WTC11 (cell line): ENCODE data around the gene F8. TPM values are rescaled to one million over a fixed set of nuclear protein-coding genes. Genes with fewer than 3 reads are reported as not detected.

Experiments
- ATAC-seq: fragments of 200-7000 bp; cut with Tn5 transposase; 2 replicates; pipeline ENCODE4 v1.10.0; 2021; ENCODE audit warnings: mild to moderate bottlenecking, moderate library complexity
- CTCF ChIA-PET: fragments of 300-600 bp; sonication (Branson Sonifier 250); formaldehyde crosslinking; loops from one replicate; lab custom pipeline; 2021; ENCODE audit warnings: antibody characterized with exemption; lab: Charles Lee
- POLR2A ChIA-PET: fragments of 350-600 bp; sonication (Branson Sonifier 250); formaldehyde crosslinking; loops from one replicate; lab custom pipeline; 2021; ENCODE audit warnings: antibody characterized with exemption; lab: Charles Lee
- DNase-seq: peaks from one replicate; pipeline ENCODE4 v3.0.0; 2021; ENCODE audit warnings: low spot score
- H3K27ac Mint-ChIP-seq: 2 replicates; pipeline ENCODE4 v1.8.0; 2021; ENCODE audit warnings: mixed read lengths
- H3K27me3 Mint-ChIP-seq: 2 replicates; pipeline ENCODE4 v1.8.0; 2021; ENCODE audit warnings: low read depth, mild to moderate bottlenecking, moderate library complexity, mixed read lengths
- H3K36me3 Mint-ChIP-seq: 2 replicates; pipeline ENCODE4 v1.8.0; 2021; ENCODE audit warnings: mixed read lengths
- H3K4me1 Mint-ChIP-seq: 2 replicates; pipeline ENCODE4 v1.8.0; 2022; ENCODE audit warnings: mixed read lengths
- H3K4me3 Mint-ChIP-seq: 2 replicates; pipeline ENCODE4 v1.8.0; 2021; ENCODE audit warnings: mild to moderate bottlenecking, moderate library complexity, mixed read lengths
- H3K9me3 Mint-ChIP-seq: 2 replicates; pipeline ENCODE4 v1.8.0; 2021; ENCODE audit warnings: mixed read lengths
- ATF1 ChIP-seq: sonication (generic); formaldehyde crosslinking; IDR thresholded peaks from 2 replicates; pipeline ENCODE4 v1.8.1; 2023; ENCODE audit warnings: mild to moderate bottlenecking, moderate library complexity, missing genetic modification reagents
- EMX1 ChIP-seq: fragments of 250-450 bp; sonication (Bioruptor Pico); IDR thresholded peaks from 2 replicates; pipeline ENCODE4 v1.8.0; 2021; ENCODE audit warnings: mild to moderate bottlenecking
- FOXP1 ChIP-seq: sonication (generic); formaldehyde crosslinking; IDR thresholded peaks from 2 replicates; pipeline ENCODE4 v1.8.0; 2022; ENCODE audit warnings: missing genetic modification reagents, mild to moderate bottlenecking, moderate library complexity, borderline replicate concordance
- KAT7 ChIP-seq: sonication (generic); formaldehyde crosslinking; IDR thresholded peaks from 2 replicates; pipeline ENCODE4 v1.8.1; 2023; ENCODE audit warnings: missing genetic modification reagents, mild to moderate bottlenecking, borderline replicate concordance
- NFE2L1 ChIP-seq: sonication (generic); formaldehyde crosslinking; IDR thresholded peaks from 2 replicates; pipeline ENCODE4 v1.8.1; 2023; ENCODE audit warnings: missing genetic modification reagents
- TEAD1 ChIP-seq: sonication (generic); formaldehyde crosslinking; IDR thresholded peaks from 2 replicates; pipeline ENCODE4 v1.8.0; 2022; ENCODE audit warnings: mild to moderate bottlenecking, missing genetic modification reagents
- TEAD4 ChIP-seq: sonication (generic); formaldehyde crosslinking; IDR thresholded peaks from 2 replicates; pipeline ENCODE4 v1.8.0; 2022; ENCODE audit warnings: mild to moderate bottlenecking, missing genetic modification reagents
- TP53 ChIP-seq: sonication (generic); formaldehyde crosslinking; IDR thresholded peaks from 2 replicates; pipeline ENCODE4 v1.8.1; 2023; ENCODE audit warnings: mild to moderate bottlenecking, missing genetic modification reagents
- ZNF219 ChIP-seq: sonication (generic); formaldehyde crosslinking; IDR thresholded peaks from 2 replicates; pipeline ENCODE4 v1.8.0; 2023; ENCODE audit warnings: missing genetic modification reagents, mild to moderate bottlenecking, borderline replicate concordance
- ZNF416 ChIP-seq: fragments of 250-450 bp; sonication (Bioruptor Pico); IDR thresholded peaks from 2 replicates; pipeline ENCODE4 v1.9.0; 2021; ENCODE audit warnings: mild to moderate bottlenecking, inconsistent platforms
- total RNA-seq: library from RNA; stranded (reverse); gene quantifications from 3 replicates; pipeline ENCODE4 v1.2.3, GENCODE V29; 2021
- TF ChIP-seq, protein P1 (sequence below): sonication (generic); formaldehyde crosslinking; IDR thresholded peaks from 2 replicates; pipeline ENCODE4 v1.8.0; 2022; ENCODE audit warnings: mild to moderate bottlenecking, missing genetic modification reagents
- TF ChIP-seq, protein P2 (sequence below): sonication (generic); formaldehyde crosslinking; IDR thresholded peaks from 2 replicates; pipeline ENCODE4 v1.8.0; 2022; ENCODE audit warnings: mild to moderate bottlenecking, missing genetic modification reagents
- TF ChIP-seq, protein P3 (sequence below): sonication (generic); formaldehyde crosslinking; IDR thresholded peaks from 2 replicates; pipeline ENCODE4 v1.8.1; 2023; ENCODE audit warnings: mild to moderate bottlenecking, missing genetic modification reagents, moderate library complexity
- TF ChIP-seq, protein P4 (sequence below): sonication (generic); formaldehyde crosslinking; IDR thresholded peaks from 2 replicates; pipeline ENCODE4 v1.8.1; 2023; ENCODE audit warnings: mild to moderate bottlenecking, missing genetic modification reagents, moderate library complexity
- TF ChIP-seq, protein P5 (sequence below): fragments of 250-450 bp; sonication (Bioruptor Pico); IDR thresholded peaks from 2 replicates; pipeline ENCODE4 v1.9.0; 2021; ENCODE audit warnings: mild to moderate bottlenecking
- TF ChIP-seq, protein P6 (sequence below): sonication (generic); formaldehyde crosslinking; IDR thresholded peaks from 2 replicates; pipeline ENCODE4 v1.8.1; 2022; ENCODE audit warnings: mild to moderate bottlenecking, missing genetic modification reagents, moderate library complexity, borderline replicate concordance
- TF ChIP-seq, protein P7 (sequence below): sonication (generic); formaldehyde crosslinking; IDR thresholded peaks from 2 replicates; pipeline ENCODE4 v1.8.0; 2022; ENCODE audit warnings: mild to moderate bottlenecking, missing genetic modification reagents
- TF ChIP-seq, protein P8 (sequence below): fragments of 250-450 bp; sonication (Bioruptor Pico); IDR thresholded peaks from 2 replicates; pipeline ENCODE4 v1.8.0; 2021; ENCODE audit warnings: mild to moderate bottlenecking
- TF ChIP-seq, protein P9 (sequence below): sonication (generic); formaldehyde crosslinking; conservative IDR thresholded peaks from 2 replicates; pipeline ENCODE4 v1.8.1; 2023; ENCODE audit warnings: mild to moderate bottlenecking, low read depth, missing genetic modification reagents, moderate library complexity
- TF ChIP-seq, protein P10 (sequence below): sonication (generic); formaldehyde crosslinking; IDR thresholded peaks from 2 replicates; pipeline ENCODE4 v1.8.1; 2022; ENCODE audit warnings: missing genetic modification reagents, borderline replicate concordance
- TF ChIP-seq, protein P11 (sequence below): sonication (generic); formaldehyde crosslinking; IDR thresholded peaks from 2 replicates; pipeline ENCODE4 v1.8.1; 2023; ENCODE audit warnings: mild to moderate bottlenecking, moderate library complexity, missing genetic modification reagents

F8 gene
- total RNA-seq, 1 experiment from 2014 or later, result 1.6 TPM

DNA sequence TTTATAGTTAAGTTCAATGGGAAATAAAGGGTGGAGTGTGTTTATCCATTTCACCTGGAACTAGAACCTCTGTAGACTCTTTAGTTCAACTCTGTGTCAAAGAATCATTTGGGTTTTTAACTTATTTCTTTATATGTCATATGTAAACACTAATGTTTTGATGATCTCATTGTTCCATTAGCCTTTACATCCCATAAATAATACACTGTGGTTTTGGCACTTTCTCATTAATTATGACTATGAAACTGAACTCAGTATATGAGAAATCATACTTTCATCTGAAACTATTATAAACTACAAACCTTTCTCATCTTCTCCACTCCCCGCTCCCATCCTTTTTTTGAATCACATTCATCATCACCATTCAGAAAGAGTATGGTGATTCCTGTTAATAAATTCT lies 31.0 kb downstream of the F8 start:
- ATAC-seq (no peak), DNase-seq (no peak)
- H3K9me3 Mint-ChIP-seq, result no peaks in the 10 kb centered on the region
- no peak overlapping the region for H3K4me3 Mint-ChIP-seq
- POLR2A ChIA-PET, result no interaction called here
- TF ChIP-seq TEAD4 (CRISPR knock-in tag), result no peak
- TF ChIP-seq, protein P1, sequence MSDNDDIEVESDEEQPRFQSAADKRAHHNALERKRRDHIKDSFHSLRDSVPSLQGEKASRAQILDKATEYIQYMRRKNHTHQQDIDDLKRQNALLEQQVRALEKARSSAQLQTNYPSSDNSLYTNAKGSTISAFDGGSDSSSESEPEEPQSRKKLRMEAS, result no peak
- TF ChIP-seq EMX1 (CRISPR knock-in tag), result no peak
- no peak for TF ChIP-seq ZNF219 (CRISPR knock-in tag)
- no peak for TF ChIP-seq ZNF416
- TF ChIP-seq FOXP1 (CRISPR knock-in tag), result no peak
- TF ChIP-seq, protein P2, sequence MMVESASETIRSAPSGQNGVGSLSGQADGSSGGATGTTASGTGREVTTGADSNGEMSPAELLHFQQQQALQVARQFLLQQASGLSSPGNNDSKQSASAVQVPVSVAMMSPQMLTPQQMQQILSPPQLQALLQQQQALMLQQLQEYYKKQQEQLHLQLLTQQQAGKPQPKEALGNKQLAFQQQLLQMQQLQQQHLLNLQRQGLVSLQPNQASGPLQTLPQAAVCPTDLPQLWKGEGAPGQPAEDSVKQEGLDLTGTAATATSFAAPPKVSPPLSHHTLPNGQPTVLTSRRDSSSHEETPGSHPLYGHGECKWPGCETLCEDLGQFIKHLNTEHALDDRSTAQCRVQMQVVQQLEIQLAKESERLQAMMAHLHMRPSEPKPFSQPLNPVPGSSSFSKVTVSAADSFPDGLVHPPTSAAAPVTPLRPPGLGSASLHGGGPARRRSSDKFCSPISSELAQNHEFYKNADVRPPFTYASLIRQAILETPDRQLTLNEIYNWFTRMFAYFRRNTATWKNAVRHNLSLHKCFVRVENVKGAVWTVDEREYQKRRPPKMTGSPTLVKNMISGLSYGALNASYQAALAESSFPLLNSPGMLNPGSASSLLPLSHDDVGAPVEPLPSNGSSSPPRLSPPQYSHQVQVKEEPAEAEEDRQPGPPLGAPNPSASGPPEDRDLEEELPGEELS (CRISPR knock-in tag), result no peak
- no peaks in the 10 kb centered on the region for H3K36me3 Mint-ChIP-seq
- no peaks in the 10 kb centered on the region for H3K27me3 Mint-ChIP-seq
- H3K27ac Mint-ChIP-seq, result no peak overlapping the region
- CTCF ChIA-PET, result no interaction called here
- peaks cover 3% of the 10 kb centered on the region; the same call in 1 of the 2 replicates for H3K4me1 Mint-ChIP-seq

DNA sequence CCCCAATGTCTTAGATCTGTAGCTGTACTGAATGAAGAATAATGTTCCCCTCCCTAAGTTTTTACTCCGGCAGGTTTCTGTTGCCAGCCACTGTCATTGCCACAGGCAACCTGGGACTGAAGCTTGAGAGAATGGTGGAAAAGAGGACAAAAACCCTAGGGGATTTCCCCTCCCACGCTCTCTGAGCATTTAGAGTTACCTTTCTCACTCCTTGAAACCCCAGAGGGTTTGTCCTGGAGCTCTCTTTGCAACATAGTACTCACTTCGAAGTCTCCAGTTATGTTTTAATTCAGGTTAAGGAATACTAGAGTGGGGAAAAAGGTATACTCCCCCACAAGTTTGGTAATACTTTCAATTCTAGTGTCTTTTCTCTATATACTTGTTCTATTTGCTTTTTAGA lies 31.5 kb downstream of the F8 start:
- H3K4me3 Mint-ChIP-seq, result no peak overlapping the region
- DNase-seq (no peak), ATAC-seq (no peak)
- ChIA-PET CTCF (no interaction called here), POLR2A (no interaction called here)
- H3K4me1 Mint-ChIP-seq, result peaks cover 3% of the 10 kb centered on the region; the same call in 1 of the 2 replicates
- no peaks in the 10 kb centered on the region for H3K27me3 Mint-ChIP-seq
- H3K9me3 Mint-ChIP-seq, result no peaks in the 10 kb centered on the region
- H3K27ac Mint-ChIP-seq, result no peak overlapping the region
- no peaks in the 10 kb centered on the region for H3K36me3 Mint-ChIP-seq
- TF ChIP-seq, protein P3, sequence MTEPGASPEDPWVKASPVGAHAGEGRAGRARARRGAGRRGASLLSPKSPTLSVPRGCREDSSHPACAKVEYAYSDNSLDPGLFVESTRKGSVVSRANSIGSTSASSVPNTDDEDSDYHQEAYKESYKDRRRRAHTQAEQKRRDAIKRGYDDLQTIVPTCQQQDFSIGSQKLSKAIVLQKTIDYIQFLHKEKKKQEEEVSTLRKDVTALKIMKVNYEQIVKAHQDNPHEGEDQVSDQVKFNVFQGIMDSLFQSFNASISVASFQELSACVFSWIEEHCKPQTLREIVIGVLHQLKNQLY (CRISPR knock-in tag), result no peak
- TF ChIP-seq NFE2L1 (CRISPR knock-in tag), result no peak
- no peak for TF ChIP-seq KAT7 (CRISPR knock-in tag)
- TF ChIP-seq ATF1 (CRISPR knock-in tag), result no peak
- TF ChIP-seq, protein P4, sequence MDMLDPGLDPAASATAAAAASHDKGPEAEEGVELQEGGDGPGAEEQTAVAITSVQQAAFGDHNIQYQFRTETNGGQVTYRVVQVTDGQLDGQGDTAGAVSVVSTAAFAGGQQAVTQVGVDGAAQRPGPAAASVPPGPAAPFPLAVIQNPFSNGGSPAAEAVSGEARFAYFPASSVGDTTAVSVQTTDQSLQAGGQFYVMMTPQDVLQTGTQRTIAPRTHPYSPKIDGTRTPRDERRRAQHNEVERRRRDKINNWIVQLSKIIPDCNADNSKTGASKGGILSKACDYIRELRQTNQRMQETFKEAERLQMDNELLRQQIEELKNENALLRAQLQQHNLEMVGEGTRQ (CRISPR knock-in tag), result no peak
- TF ChIP-seq, protein P5, sequence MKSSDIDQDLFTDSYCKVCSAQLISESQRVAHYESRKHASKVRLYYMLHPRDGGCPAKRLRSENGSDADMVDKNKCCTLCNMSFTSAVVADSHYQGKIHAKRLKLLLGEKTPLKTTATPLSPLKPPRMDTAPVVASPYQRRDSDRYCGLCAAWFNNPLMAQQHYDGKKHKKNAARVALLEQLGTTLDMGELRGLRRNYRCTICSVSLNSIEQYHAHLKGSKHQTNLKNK (CRISPR knock-in tag), result no peak
- TF ChIP-seq TP53 (CRISPR knock-in tag), result no peak
- TF ChIP-seq, protein P6, sequence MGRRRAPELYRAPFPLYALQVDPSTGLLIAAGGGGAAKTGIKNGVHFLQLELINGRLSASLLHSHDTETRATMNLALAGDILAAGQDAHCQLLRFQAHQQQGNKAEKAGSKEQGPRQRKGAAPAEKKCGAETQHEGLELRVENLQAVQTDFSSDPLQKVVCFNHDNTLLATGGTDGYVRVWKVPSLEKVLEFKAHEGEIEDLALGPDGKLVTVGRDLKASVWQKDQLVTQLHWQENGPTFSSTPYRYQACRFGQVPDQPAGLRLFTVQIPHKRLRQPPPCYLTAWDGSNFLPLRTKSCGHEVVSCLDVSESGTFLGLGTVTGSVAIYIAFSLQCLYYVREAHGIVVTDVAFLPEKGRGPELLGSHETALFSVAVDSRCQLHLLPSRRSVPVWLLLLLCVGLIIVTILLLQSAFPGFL (CRISPR knock-in tag), result no peak
- TF ChIP-seq, protein P7, sequence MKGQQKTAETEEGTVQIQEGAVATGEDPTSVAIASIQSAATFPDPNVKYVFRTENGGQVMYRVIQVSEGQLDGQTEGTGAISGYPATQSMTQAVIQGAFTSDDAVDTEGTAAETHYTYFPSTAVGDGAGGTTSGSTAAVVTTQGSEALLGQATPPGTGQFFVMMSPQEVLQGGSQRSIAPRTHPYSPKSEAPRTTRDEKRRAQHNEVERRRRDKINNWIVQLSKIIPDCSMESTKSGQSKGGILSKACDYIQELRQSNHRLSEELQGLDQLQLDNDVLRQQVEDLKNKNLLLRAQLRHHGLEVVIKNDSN, result no peak
- TF ChIP-seq ZNF416, result no peak
- TF ChIP-seq, protein P8, sequence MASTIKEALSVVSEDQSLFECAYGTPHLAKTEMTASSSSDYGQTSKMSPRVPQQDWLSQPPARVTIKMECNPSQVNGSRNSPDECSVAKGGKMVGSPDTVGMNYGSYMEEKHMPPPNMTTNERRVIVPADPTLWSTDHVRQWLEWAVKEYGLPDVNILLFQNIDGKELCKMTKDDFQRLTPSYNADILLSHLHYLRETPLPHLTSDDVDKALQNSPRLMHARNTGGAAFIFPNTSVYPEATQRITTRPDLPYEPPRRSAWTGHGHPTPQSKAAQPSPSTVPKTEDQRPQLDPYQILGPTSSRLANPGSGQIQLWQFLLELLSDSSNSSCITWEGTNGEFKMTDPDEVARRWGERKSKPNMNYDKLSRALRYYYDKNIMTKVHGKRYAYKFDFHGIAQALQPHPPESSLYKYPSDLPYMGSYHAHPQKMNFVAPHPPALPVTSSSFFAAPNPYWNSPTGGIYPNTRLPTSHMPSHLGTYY (CRISPR knock-in tag), result no peak
- TF ChIP-seq, protein P9, sequence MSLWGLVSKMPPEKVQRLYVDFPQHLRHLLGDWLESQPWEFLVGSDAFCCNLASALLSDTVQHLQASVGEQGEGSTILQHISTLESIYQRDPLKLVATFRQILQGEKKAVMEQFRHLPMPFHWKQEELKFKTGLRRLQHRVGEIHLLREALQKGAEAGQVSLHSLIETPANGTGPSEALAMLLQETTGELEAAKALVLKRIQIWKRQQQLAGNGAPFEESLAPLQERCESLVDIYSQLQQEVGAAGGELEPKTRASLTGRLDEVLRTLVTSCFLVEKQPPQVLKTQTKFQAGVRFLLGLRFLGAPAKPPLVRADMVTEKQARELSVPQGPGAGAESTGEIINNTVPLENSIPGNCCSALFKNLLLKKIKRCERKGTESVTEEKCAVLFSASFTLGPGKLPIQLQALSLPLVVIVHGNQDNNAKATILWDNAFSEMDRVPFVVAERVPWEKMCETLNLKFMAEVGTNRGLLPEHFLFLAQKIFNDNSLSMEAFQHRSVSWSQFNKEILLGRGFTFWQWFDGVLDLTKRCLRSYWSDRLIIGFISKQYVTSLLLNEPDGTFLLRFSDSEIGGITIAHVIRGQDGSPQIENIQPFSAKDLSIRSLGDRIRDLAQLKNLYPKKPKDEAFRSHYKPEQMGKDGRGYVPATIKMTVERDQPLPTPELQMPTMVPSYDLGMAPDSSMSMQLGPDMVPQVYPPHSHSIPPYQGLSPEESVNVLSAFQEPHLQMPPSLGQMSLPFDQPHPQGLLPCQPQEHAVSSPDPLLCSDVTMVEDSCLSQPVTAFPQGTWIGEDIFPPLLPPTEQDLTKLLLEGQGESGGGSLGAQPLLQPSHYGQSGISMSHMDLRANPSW (CRISPR knock-in tag), result no peak
- no peak for TF ChIP-seq FOXP1 (CRISPR knock-in tag)
- TF ChIP-seq TEAD1 (CRISPR knock-in tag), result no peak
- TF ChIP-seq, protein P10, sequence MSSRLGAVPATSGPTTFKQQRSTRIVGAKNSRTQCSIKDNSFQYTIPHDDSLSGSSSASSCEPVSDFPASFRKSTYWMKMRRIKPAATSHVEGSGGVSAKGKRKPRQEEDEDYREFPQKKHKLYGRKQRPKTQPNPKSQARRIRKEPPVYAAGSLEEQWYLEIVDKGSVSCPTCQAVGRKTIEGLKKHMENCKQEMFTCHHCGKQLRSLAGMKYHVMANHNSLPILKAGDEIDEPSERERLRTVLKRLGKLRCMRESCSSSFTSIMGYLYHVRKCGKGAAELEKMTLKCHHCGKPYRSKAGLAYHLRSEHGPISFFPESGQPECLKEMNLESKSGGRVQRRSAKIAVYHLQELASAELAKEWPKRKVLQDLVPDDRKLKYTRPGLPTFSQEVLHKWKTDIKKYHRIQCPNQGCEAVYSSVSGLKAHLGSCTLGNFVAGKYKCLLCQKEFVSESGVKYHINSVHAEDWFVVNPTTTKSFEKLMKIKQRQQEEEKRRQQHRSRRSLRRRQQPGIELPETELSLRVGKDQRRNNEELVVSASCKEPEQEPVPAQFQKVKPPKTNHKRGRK (CRISPR knock-in tag), result no peak
- TF ChIP-seq, protein P11, sequence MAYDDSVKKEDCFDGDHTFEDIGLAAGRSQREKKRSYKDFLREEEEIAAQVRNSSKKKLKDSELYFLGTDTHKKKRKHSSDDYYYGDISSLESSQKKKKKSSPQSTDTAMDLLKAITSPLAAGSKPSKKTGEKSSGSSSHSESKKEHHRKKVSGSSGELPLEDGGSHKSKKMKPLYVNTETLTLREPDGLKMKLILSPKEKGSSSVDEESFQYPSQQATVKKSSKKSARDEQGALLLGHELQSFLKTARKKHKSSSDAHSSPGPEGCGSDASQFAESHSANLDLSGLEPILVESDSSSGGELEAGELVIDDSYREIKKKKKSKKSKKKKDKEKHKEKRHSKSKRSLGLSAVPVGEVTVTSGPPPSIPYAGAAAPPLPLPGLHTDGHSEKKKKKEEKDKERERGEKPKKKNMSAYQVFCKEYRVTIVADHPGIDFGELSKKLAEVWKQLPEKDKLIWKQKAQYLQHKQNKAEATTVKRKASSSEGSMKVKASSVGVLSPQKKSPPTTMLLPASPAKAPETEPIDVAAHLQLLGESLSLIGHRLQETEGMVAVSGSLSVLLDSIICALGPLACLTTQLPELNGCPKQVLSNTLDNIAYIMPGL (CRISPR knock-in tag), result no peak
